ENCODE data around the gene GASK1B. TPM values are rescaled to one million over a fixed set of nuclear protein-coding genes. Genes with fewer than 3 reads are reported as not detected.

GASK1B gene
- total and polyA plus RNA-seq, 10 donors: 2.9 to 51.3 (median 29.4) TPM

GRCh38 chr4:158201876-158202275 lies 29.1 kb upstream of the GASK1B start:
- DNase-seq: no peak
- Histone ChIP-seq H3K9me3 (no peaks in the 10 kb centered on the region), H3K4me1 (no peaks in the 10 kb centered on the region), H3K27me3 (replicated peaks in 1 of 7) (no peaks in the 10 kb centered on the region), H3K27ac (peak overlapping the region in 1 of 8 donors; percentile 2), H3K4me3 (no peak overlapping the region), H3K36me3 (no peaks in the 10 kb centered on the region)
- intact Hi-C loops (cut with DNase I; ENCODE audit: low total_unique reads): no loop called here
- TF ChIP-seq, protein P1, sequence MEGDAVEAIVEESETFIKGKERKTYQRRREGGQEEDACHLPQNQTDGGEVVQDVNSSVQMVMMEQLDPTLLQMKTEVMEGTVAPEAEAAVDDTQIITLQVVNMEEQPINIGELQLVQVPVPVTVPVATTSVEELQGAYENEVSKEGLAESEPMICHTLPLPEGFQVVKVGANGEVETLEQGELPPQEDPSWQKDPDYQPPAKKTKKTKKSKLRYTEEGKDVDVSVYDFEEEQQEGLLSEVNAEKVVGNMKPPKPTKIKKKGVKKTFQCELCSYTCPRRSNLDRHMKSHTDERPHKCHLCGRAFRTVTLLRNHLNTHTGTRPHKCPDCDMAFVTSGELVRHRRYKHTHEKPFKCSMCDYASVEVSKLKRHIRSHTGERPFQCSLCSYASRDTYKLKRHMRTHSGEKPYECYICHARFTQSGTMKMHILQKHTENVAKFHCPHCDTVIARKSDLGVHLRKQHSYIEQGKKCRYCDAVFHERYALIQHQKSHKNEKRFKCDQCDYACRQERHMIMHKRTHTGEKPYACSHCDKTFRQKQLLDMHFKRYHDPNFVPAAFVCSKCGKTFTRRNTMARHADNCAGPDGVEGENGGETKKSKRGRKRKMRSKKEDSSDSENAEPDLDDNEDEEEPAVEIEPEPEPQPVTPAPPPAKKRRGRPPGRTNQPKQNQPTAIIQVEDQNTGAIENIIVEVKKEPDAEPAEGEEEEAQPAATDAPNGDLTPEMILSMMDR (IDR thresholded peaks at IDR 0.05 in 8 of 11, conservative IDR thresholded peaks at IDR 0.05 in 3 of 11): no peak
- TF ChIP-seq POLR2AphosphoS5 (IDR thresholded peaks at IDR 0.05) (no peak), POLR2A (IDR thresholded peaks at IDR 0.05) (no peak)

GRCh38 chr4:158201322-158201721 lies 28.5 kb upstream of the GASK1B start:
- no peak for DNase-seq
- Histone ChIP-seq H3K4me1 (no peaks in the 10 kb centered on the region), H3K27ac (no peak overlapping the region), H3K9me3 (no peaks in the 10 kb centered on the region), H3K27me3 (replicated peaks in 1 of 7) (no peaks in the 10 kb centered on the region), H3K4me3 (no peak overlapping the region), H3K36me3 (no peaks in the 10 kb centered on the region)
- intact Hi-C loops (cut with DNase I; ENCODE audit: low total_unique reads): no loop called here
- WGBS, 5 donors: 87 to 97% (median 95%) methylated on average over 4 of the region's 4 CpGs
- TF ChIP-seq POLR2AphosphoS5 (IDR thresholded peaks at IDR 0.05): no peak
- no peak for TF ChIP-seq POLR2A (IDR thresholded peaks at IDR 0.05)
- TF ChIP-seq, protein P1 (IDR thresholded peaks at IDR 0.05 in 8 of 11, conservative IDR thresholded peaks at IDR 0.05 in 3 of 11): no peak

DNA sequence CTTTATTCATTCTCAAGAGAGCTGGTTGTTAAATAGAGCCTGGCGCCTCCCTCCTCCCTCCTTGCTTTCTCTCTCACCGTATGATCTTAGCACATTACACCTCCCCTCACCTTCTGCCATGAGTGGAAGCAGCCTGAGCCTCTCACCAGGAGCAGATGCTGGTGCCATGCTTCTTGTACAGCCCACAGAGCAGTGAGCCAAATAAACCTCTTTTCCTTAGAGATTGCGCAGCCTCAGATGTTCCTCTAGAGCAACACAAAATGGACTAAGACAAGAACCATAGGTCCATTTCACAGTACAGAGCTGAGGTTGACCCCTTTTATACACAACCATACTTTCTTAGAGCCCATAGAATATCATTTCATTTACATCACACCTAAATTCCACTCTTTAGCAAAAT lies 27.4 kb upstream of the GASK1B start:
- intact Hi-C loops (cut with DNase I; ENCODE audit: low total_unique reads): no loop called here
- Histone ChIP-seq H3K4me1 (no peaks in the 10 kb centered on the region), H3K36me3 (no peaks in the 10 kb centered on the region), H3K27me3 (replicated peaks in 1 of 7) (no peaks in the 10 kb centered on the region), H3K9me3 (no peaks in the 10 kb centered on the region), H3K4me3 (no peak overlapping the region), H3K27ac (no peak overlapping the region)
- 93 to 97% (median 94%) methylated on average over 3 of the region's 3 CpGs for WGBS, 5 donors
- no peak for DNase-seq
- TF ChIP-seq, protein P1 (IDR thresholded peaks at IDR 0.05 in 8 of 11, conservative IDR thresholded peaks at IDR 0.05 in 3 of 11): no peak
- TF ChIP-seq POLR2A (IDR thresholded peaks at IDR 0.05) (no peak), POLR2AphosphoS5 (IDR thresholded peaks at IDR 0.05) (no peak)

DNA sequence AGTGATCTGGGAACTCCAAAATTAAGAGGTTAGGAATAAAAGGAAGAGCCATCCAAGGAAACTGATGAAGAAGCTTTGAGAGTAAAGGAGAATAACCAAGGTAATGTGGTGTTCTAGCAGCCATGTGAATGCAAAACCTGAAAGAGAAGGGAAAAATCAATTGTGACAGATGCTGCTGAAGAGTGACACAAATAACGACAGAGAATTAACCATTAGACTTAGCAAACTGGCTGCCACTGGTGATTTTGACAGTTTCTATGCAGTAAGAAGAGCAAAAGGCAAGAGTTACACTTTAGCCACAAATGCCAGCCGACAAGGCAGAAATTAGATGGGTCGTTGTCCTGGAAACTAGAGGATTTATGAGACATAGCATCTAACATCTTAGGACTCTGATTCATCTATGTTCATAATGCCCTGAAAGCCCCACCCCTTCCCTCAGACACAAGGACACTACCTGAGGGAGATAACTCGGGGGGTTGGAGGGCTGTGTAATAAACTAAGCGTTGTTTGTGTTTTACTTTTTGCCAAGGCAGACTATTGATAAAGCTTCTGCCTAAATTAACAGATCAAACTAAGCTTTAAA lies 24.5 kb upstream of the GASK1B start:
- Histone ChIP-seq H3K27me3 (replicated peaks in 1 of 7) (no peaks in the 10 kb centered on the region), H3K9me3 (no peaks in the 10 kb centered on the region), H3K4me1 (no peaks in the 10 kb centered on the region), H3K4me3 (no peak overlapping the region), H3K36me3 (no peaks in the 10 kb centered on the region), H3K27ac (no peak overlapping the region)
- DNase-seq: no peak
- WGBS, 5 donors: 83 to 93% (median 89%) methylated on average over 5 of the region's 5 CpGs
- TF ChIP-seq, protein P1 (IDR thresholded peaks at IDR 0.05 in 8 of 11, conservative IDR thresholded peaks at IDR 0.05 in 3 of 11): no peak
- TF ChIP-seq POLR2A (IDR thresholded peaks at IDR 0.05) (no peak), POLR2AphosphoS5 (IDR thresholded peaks at IDR 0.05) (no peak)
- intact Hi-C loops (cut with DNase I; ENCODE audit: low total_unique reads): no loop called here
